Parathyroid adenoma (tissue), 2 donors: Measurements from ENCODE around the gene NELL2.

Experiments used
- H2AFZ ChIP-seq: fragments of 300-600 bp; sonication (generic); one replicate; pipeline ENCODE4 v1.7.0; 2017; ENCODE audit warnings: antibody characterized with exemption, mild to moderate bottlenecking
- H3K27ac ChIP-seq: fragments of 300-600 bp; sonication (generic); one replicate; pipeline ENCODE4 v1.7.0; 2017
- H3K27me3 ChIP-seq: fragments of 300-600 bp; sonication (generic); one replicate; pipeline ENCODE4 v1.7.0; 2017; ENCODE audit warnings: low read length; ENCODE audit not compliant: control insufficient read depth, insufficient read depth
- H3K36me3 ChIP-seq: fragments of 300-600 bp; sonication (generic); one replicate; pipeline ENCODE4 v1.7.0; 2017; ENCODE audit warnings: low read length; ENCODE audit not compliant: control insufficient read depth, insufficient read depth
- H3K4me1 ChIP-seq: fragments of 300-600 bp; sonication (generic); one replicate; pipeline ENCODE4 v1.7.0; 2017; ENCODE audit warnings: control low read depth
- H3K4me2 ChIP-seq: fragments of 300-600 bp; sonication (generic); one replicate; pipeline ENCODE4 v1.7.0; 2017; ENCODE audit warnings: low read length
- H3K4me3 ChIP-seq: fragments of 300-600 bp; sonication (generic); one replicate; pipeline ENCODE4 v1.7.0; 2017; ENCODE audit warnings: low read depth, low read length
- H3K79me2 ChIP-seq: fragments of 300-600 bp; sonication (generic); one replicate; pipeline ENCODE4 v1.7.0; 2017; ENCODE audit warnings: control low read depth
- H3K9ac ChIP-seq: fragments of 300-600 bp; sonication (generic); one replicate; pipeline ENCODE4 v1.7.0; 2017; ENCODE audit warnings: mild to moderate bottlenecking
- H3K9me3 ChIP-seq: fragments of 300-600 bp; sonication (generic); one replicate; pipeline ENCODE4 v1.7.0; 2017; ENCODE audit warnings: low read length; ENCODE audit not compliant: control insufficient read depth
- CTCF ChIP-seq: fragments of 300-600 bp; sonication (generic); IDR thresholded peaks from one replicate; pipeline ENCODE4 v1.7.0; 2017; ENCODE audit warnings: antibody characterized with exemption, mild to moderate bottlenecking
- donor health status: primary hyperparathyroidism.

NELL2 gene

DNA sequence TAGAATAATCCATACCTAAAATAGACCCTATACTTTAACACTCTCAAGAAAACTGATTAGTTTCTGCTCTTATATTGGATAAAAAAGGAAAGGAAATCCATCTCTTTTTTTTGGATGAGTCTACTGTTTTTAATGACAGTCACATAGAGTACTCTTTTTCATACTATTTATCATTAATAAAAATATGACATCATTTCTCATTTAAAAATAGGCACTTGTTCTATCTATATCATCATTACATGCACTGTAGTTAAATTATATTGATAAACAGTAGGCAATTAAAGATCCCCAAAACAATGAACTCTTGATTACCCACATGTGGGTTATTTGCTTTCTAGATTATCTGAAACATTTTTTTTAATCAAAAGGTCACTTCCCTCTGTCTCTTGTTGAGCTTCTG is 338.8 kb downstream of the NELL2 start:
- Histone ChIP-seq H3K4me2 (no peak overlapping the region), H3K9ac (no peak overlapping the region), H3K79me2 (no peaks in the 10 kb centered on the region), H3K27ac (no peak overlapping the region), H3K27me3 (no peaks in the 10 kb centered on the region), H3K4me1 (no peaks in the 10 kb centered on the region), H2AFZ (no peak overlapping the region), H3K4me3 (no peak overlapping the region), H3K9me3 (no peaks in the 10 kb centered on the region), H3K36me3 (no peaks in the 10 kb centered on the region)
- no peak for TF ChIP-seq CTCF

- Histone ChIP-seq H2AFZ (no peak overlapping the region), H3K79me2 (no peaks in the 10 kb centered on the region), H3K4me2 (no peak overlapping the region), H3K9me3 (no peaks in the 10 kb centered on the region), H3K27ac (no peak overlapping the region), H3K36me3 (no peaks in the 10 kb centered on the region), H3K4me1 (no peaks in the 10 kb centered on the region), H3K9ac (no peak overlapping the region), H3K4me3 (no peak overlapping the region), H3K27me3 (no peaks in the 10 kb centered on the region)
- TF ChIP-seq CTCF, result no peak
Observed at GRCh38 chr12:44532940-44533339, 343.2 kb downstream of the NELL2 start.

DNA sequence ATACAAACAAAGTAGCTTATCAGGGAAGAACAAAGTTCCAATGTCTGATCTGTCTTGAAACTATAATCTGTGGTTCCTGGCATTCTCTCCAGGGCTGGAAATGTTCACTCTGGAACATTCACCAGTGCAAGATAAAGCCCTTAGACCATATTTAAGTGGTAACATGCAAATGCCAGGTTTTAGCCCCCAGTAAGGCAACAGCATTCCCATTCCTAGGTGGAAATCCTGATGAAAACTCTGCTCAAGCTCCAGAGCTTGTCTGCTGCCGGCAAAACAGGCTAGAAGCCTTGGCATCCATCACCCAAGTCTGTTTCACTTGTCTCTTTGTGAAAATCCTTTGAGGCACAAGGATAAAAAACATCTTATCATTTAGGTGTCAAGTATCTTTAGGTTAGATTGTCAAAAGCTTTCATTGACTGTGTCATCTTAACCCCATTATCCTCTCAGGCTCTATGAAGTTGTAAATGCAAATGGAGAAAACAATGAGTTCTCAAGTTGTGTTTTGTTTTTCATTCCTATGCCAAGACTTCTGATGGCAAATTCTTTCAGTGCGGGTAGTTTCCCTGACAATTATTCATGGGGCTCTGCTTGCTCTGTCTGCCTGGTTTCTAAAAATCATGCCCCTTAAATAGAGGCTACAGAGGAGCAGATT is 344.7 kb downstream of the NELL2 start:
- Histone ChIP-seq H3K4me2 (no peak overlapping the region), H2AFZ (no peak overlapping the region), H3K9ac (no peak overlapping the region), H3K27ac (no peak overlapping the region), H3K4me3 (no peak overlapping the region), H3K9me3 (no peaks in the 10 kb centered on the region), H3K27me3 (no peaks in the 10 kb centered on the region), H3K79me2 (no peaks in the 10 kb centered on the region), H3K4me1 (no peaks in the 10 kb centered on the region), H3K36me3 (no peaks in the 10 kb centered on the region)
- no peak for TF ChIP-seq CTCF

DNA sequence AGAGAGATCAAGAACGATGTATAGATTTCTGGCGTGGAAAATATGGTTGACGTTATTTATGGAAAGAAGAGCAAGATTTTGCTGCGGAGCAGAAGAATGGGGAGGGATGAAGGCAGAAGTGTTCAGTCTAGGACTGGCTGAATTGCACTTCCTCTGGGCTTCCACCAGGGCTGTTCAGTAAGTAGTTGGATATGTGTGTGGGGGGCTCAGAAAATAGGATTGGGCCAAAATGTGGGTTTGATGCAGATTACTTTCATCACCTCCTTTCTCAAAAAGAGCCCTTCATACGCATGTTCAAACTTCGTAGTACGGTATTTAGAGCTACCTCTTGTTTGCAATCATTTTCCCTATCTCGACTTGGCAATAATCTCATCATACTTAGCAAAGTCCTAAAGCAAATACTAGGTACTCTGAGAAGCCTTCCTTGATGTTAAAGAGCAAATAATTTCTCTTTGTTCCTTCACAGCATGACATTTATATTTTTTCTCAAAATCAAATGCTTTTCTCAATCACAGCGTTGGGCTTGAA is 349.4 kb downstream of the NELL2 start:
- no peak for TF ChIP-seq CTCF
- H3K27ac ChIP-seq, result no peak overlapping the region
- H3K4me2 ChIP-seq, result no peak overlapping the region
- H3K9ac ChIP-seq, result no peak overlapping the region
- H3K4me3 ChIP-seq, result no peak overlapping the region
- H3K27me3 ChIP-seq, result no peaks in the 10 kb centered on the region
- no peak overlapping the region for H2AFZ ChIP-seq
- H3K4me1 ChIP-seq, result no peaks in the 10 kb centered on the region
- H3K36me3 ChIP-seq, result no peaks in the 10 kb centered on the region
- H3K9me3 ChIP-seq, result no peaks in the 10 kb centered on the region
- H3K79me2 ChIP-seq, result no peaks in the 10 kb centered on the region
